ENCODE measurements around the gene FGD5. TPM values are rescaled to one million over a fixed set of nuclear protein-coding genes. Genes with fewer than 3 reads are reported as not detected.

The FGD5 gene
- total and polyA plus RNA-seq, 2 experiments from 2014 or later: 7.4 to 12.2 TPM

- no peaks in the 10 kb centered on the region for H3F3A ChIP-seq (replicated peaks; ENCODE audit: low read depth)
- H3K4me3 ChIP-seq: no peak overlapping the region
- H3K4me2 ChIP-seq: no peak overlapping the region
- no peaks in the 10 kb centered on the region for H3K9me2 ChIP-seq (ENCODE audit: insufficient read depth)
- Mint-ChIP-seq H3K27me3 (ENCODE audit: insufficient read depth, low read depth, poor library complexity) (peaks cover 4% of the 10 kb centered on the region), H3K4me3 (no peak overlapping the region), H3K9me3 (no peaks in the 10 kb centered on the region), H3K36me3 (ENCODE audit: low read depth) (no peaks in the 10 kb centered on the region), H3K27ac (peak overlapping the region; percentile 13; the same call in 1 of the 2 replicates), H3K4me1 (peaks cover 26% of the 10 kb centered on the region)
- peaks cover 7% of the 10 kb centered on the region for H3K4me1 ChIP-seq (ENCODE audit: insufficient read depth)
- H3K79me2 ChIP-seq (replicated peaks; ENCODE audit: insufficient read depth): no peaks in the 10 kb centered on the region
- H3K27ac ChIP-seq (ENCODE audit: low read depth): no peak overlapping the region
- ATAC-seq: no peak
- H4K20me1 ChIP-seq (replicated peaks; ENCODE audit: insufficient read depth): no peaks in the 10 kb centered on the region
- no peaks in the 10 kb centered on the region for H3K27me3 ChIP-seq (ENCODE audit: insufficient read depth)
- no peaks in the 10 kb centered on the region for H3K36me3 ChIP-seq (ENCODE audit: insufficient read depth)
- no peak for TF ChIP-seq CTCF (conservative IDR thresholded peaks at IDR 0.05; ENCODE audit: low read depth in 2 of 2)
- H2AFZ ChIP-seq: no peak overlapping the region
- no peak for DNase-seq (ENCODE audit: low spot score)
These were observed 25.5 kb upstream of the FGD5 start for GRCh38 chr3:14793126-14793857.

- no peak overlapping the region for H3K27ac Mint-ChIP-seq
- ATAC-seq: no peak
- peaks cover 2% of the 10 kb centered on the region for H3K27me3 Mint-ChIP-seq (ENCODE audit: insufficient read depth, low read depth, poor library complexity)
- TF ChIP-seq ETS1 (IDR thresholded peaks at IDR 0.05) (no peak), EZH2 (IDR thresholded peaks at IDR 0.05; ENCODE audit: low read depth, unreplicated experiment) (no peak), POLR2AphosphoS5 (IDR thresholded peaks at IDR 0.05; ENCODE audit: low read depth) (no peak), ZNF114 (CRISPR knock-in tag; IDR thresholded peaks at IDR 0.05) (no peak), REST (IDR thresholded peaks at IDR 0.05; ENCODE audit: unreplicated experiment) (no peak), JUNB (IDR thresholded peaks at IDR 0.05; ENCODE audit: unreplicated experiment) (no peak), ZNF331 (CRISPR knock-in tag; IDR thresholded peaks at IDR 0.05; ENCODE audit: low read depth) (no peak), CTCF (conservative IDR thresholded peaks at IDR 0.05; ENCODE audit: low read depth in 2 of 2) (no peak)
These were observed 24.9 kb upstream of the FGD5 start for GRCh38 chr3:14793858-14794234.

More at GRCh38 chr3:14793858-14794234, 24.9 kb upstream of the FGD5 start:
- Histone ChIP-seq H2AFZ (no peak overlapping the region), H3K27me3 (ENCODE audit: insufficient read depth) (no peaks in the 10 kb centered on the region), H3K4me3 (no peak overlapping the region), H3K79me2 (replicated peaks; ENCODE audit: insufficient read depth) (no peaks in the 10 kb centered on the region), H3K4me2 (no peak overlapping the region), H3K36me3 (ENCODE audit: insufficient read depth) (no peaks in the 10 kb centered on the region), H3K4me1 (ENCODE audit: insufficient read depth) (peaks cover 7% of the 10 kb centered on the region), H4K20me1 (replicated peaks; ENCODE audit: insufficient read depth) (no peaks in the 10 kb centered on the region), H3F3A (replicated peaks; ENCODE audit: low read depth) (no peaks in the 10 kb centered on the region), H3K27ac (ENCODE audit: low read depth) (no peak overlapping the region), H3K9me2 (ENCODE audit: insufficient read depth) (no peaks in the 10 kb centered on the region)
- no peak for DNase-seq (ENCODE audit: low spot score)
- no peaks in the 10 kb centered on the region for H3K9me3 Mint-ChIP-seq
- peaks cover 26% of the 10 kb centered on the region for H3K4me1 Mint-ChIP-seq
- H3K4me3 Mint-ChIP-seq: no peak overlapping the region
- H3K36me3 Mint-ChIP-seq (ENCODE audit: low read depth): no peaks in the 10 kb centered on the region
